Central memory CD8-positive, alpha-beta T cell (primary cell): ENCODE measurements around the gene RUNX3.
A peak's percentile ranks its signal among the peaks of the same experiment; 100 is the strongest.
"Not testable (repeated sequence)": the region's sequence is repeated elsewhere in the genome, so short reads cannot be mapped to it uniquely, and the experiment has no call there.

Experiments
- ATAC-seq: fragments of 150-1000 bp; cut with Tn5 transposase; replicated peaks from 2 replicates; pipeline ENCODE4 v1.10.0; 2022; ENCODE audit warnings: mild to moderate bottlenecking, moderate FRiP score, moderate number of reproducible peaks; ENCODE audit not compliant: poor library complexity, severe bottlenecking; ENCODE audit errors: extremely low read depth
- DNase-seq, 2 donors: peaks; one replicate each; pipeline ENCODE4 v3.0.0; 2021; ENCODE audit warnings: low spot score in 2 of 2
- H3K27ac Mint-ChIP-seq: one replicate; pipeline ENCODE4 v1.8.0; 2022; ENCODE audit warnings: low read depth, mild to moderate bottlenecking, moderate library complexity, mixed read lengths
- H3K27me3 Mint-ChIP-seq: one replicate; pipeline ENCODE4 v1.8.0; 2022; ENCODE audit warnings: mixed read lengths
- H3K36me3 Mint-ChIP-seq: one replicate; pipeline ENCODE4 v1.8.0; 2022; ENCODE audit warnings: mild to moderate bottlenecking, moderate library complexity, mixed read lengths; ENCODE audit not compliant: insufficient read depth
- H3K4me1 Mint-ChIP-seq: one replicate; pipeline ENCODE4 v1.8.0; 2022; ENCODE audit warnings: mixed read lengths
- H3K4me3 Mint-ChIP-seq: one replicate; pipeline ENCODE4 v1.8.0; 2022; ENCODE audit warnings: mild to moderate bottlenecking, moderate library complexity, mixed read lengths
- H3K9me3 Mint-ChIP-seq: one replicate; pipeline ENCODE4 v1.8.0; 2022; ENCODE audit warnings: mixed read lengths

RUNX3 gene

GRCh38 chr1:24930260-24931145, at the start of gene RUNX3:
Gene RUNX3, minus strand, starts transcription at chr1:24930276. Its CDS starts 408 bp downstream, at chr1:24929868.
- no peaks in the 10 kb centered on the region for H3K9me3 Mint-ChIP-seq
- H3K4me1 Mint-ChIP-seq = peaks cover 41% of the 10 kb centered on the region
- H3K27ac Mint-ChIP-seq = peak within 1 kb of the TSS; percentile 100
- H3K4me3 Mint-ChIP-seq = peak within 1 kb of the TSS; percentile 96
- H3K27me3 Mint-ChIP-seq = no peaks in the 10 kb centered on the region
- H3K36me3 Mint-ChIP-seq = peaks cover 60% of the 10 kb centered on the region
- peak; percentile 79 for ATAC-seq
- DNase-seq = peak; percentile 85 to 93

GRCh38 chr1:24979232-24979631, 49.2 kb upstream of the RUNX3 start:
- not testable (repeated sequence) for ATAC-seq, DNase-seq, H3K4me3 Mint-ChIP-seq, H3K27ac Mint-ChIP-seq, H3K27me3 Mint-ChIP-seq, H3K36me3 Mint-ChIP-seq
- Mint-ChIP-seq H3K9me3 (peaks cover 25% of the 10 kb centered on the region), H3K4me1 (peaks cover 60% of the 10 kb centered on the region)

- Mint-ChIP-seq H3K27me3 (no peaks in the 10 kb centered on the region), H3K4me3 (no peak overlapping the region), H3K27ac (no peak overlapping the region), H3K9me3 (peaks cover 25% of the 10 kb centered on the region), H3K4me1 (peaks cover 52% of the 10 kb centered on the region), H3K36me3 (peaks cover 1% of the 10 kb centered on the region)
- no peak for ATAC-seq
- no peak for DNase-seq
Measured at GRCh38 chr1:24978383-24979032, 48.4 kb upstream of the RUNX3 start.

DNA sequence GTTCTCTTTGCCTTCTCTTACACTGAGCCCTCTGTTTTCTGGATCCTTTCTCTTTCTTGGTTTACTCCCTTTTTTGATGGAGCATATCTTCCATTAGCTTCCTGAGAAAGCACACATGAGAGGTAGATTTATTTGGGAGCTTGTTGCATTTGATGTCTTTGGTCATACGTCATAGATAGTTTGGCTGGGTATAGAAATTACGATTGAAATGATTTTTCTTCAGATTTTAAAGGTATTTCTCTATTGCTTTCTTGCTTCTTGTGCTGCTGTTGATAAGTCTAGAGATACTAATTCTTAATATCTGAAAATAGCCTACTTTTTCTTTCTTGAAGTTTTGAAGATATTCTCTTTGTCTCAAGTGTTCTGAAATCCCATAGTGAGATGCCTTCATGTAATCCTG, 45.3 kb upstream of the RUNX3 start:
- H3K4me1 Mint-ChIP-seq = peaks cover 53% of the 10 kb centered on the region
- no peaks in the 10 kb centered on the region for H3K36me3 Mint-ChIP-seq
- H3K27me3 Mint-ChIP-seq = no peaks in the 10 kb centered on the region
- DNase-seq = no peak
- peaks cover 25% of the 10 kb centered on the region for H3K9me3 Mint-ChIP-seq
- H3K4me3 Mint-ChIP-seq = no peak overlapping the region
- no peak for ATAC-seq
- no peak overlapping the region for H3K27ac Mint-ChIP-seq

GRCh38 chr1:24973315-24973714, 43.2 kb upstream of the RUNX3 start:
- H3K27ac Mint-ChIP-seq = no peak overlapping the region
- DNase-seq (no peak), ATAC-seq (no peak)
- no peaks in the 10 kb centered on the region for H3K36me3 Mint-ChIP-seq
- H3K9me3 Mint-ChIP-seq = peaks cover 25% of the 10 kb centered on the region
- no peaks in the 10 kb centered on the region for H3K27me3 Mint-ChIP-seq
- H3K4me3 Mint-ChIP-seq = no peak overlapping the region
- H3K4me1 Mint-ChIP-seq = peaks cover 40% of the 10 kb centered on the region

DNA sequence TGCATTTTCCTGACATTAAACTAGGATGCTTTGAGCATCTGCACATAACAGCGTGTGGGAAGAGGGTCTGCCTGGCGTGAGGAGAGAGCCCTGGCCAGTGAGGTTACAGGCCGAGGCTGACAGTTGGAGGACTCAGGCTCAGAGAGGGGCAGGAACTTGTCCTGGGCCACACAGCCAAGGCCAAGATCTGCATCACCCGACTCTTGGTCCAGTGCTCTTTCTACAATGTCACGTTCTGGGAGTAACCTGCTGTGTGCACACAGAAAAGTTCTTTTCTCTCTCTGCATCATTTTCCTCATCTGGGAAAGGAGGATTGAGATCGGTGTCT, 42.8 kb upstream of the RUNX3 start:
- H3K9me3 Mint-ChIP-seq = peaks cover 25% of the 10 kb centered on the region
- DNase-seq = no peak
- no peak overlapping the region for H3K4me3 Mint-ChIP-seq
- no peak for ATAC-seq
- H3K27me3 Mint-ChIP-seq = no peaks in the 10 kb centered on the region
- no peak overlapping the region for H3K27ac Mint-ChIP-seq
- H3K4me1 Mint-ChIP-seq = peaks cover 36% of the 10 kb centered on the region
- H3K36me3 Mint-ChIP-seq = no peaks in the 10 kb centered on the region

DNA sequence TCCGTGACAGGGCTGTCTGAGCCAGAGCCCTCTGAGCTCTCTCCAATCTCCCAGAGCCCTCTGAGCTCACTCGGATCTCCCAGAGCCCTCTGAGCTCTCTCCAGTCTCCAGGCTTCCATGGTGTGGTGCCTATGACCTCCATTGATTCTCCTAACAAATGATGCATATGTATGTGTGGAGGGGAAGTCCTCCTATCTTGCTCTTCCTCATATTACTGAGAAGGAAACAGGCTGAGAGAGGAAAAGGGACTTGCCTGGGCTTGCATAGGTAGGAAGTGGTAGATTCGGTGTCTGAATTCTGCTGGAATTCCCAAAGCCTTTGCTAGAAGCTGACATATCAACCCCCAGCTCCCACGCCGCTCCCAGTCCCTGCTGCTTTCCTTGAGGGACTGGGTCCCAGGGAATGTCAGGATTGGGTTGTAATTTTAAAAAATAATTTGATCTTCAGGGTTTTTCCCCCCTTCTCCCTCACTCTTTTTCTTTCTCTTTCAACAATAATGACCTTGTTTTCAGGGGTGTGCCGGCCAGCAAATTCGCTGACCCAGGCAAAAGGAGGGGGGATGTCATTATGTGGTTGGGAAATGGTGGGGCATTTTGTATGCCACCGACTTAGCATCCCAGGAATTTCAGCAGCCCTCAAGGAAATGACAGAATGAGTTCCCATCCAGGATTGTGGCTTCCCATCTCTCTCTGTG, 42.3 kb upstream of the RUNX3 start:
- no peak for ATAC-seq
- H3K9me3 Mint-ChIP-seq = peaks cover 25% of the 10 kb centered on the region
- H3K4me1 Mint-ChIP-seq = peaks cover 36% of the 10 kb centered on the region
- H3K27ac Mint-ChIP-seq = no peak overlapping the region
- H3K36me3 Mint-ChIP-seq = no peaks in the 10 kb centered on the region
- no peak for DNase-seq
- no peaks in the 10 kb centered on the region for H3K27me3 Mint-ChIP-seq
- no peak overlapping the region for H3K4me3 Mint-ChIP-seq

GRCh38 chr1:24970926-24971875, 41.1 kb upstream of the RUNX3 start:
- H3K9me3 Mint-ChIP-seq = peaks cover 16% of the 10 kb centered on the region
- H3K4me1 Mint-ChIP-seq = peaks cover 38% of the 10 kb centered on the region
- no peaks in the 10 kb centered on the region for H3K36me3 Mint-ChIP-seq
- H3K4me3 Mint-ChIP-seq = peak overlapping the region; percentile 1
- no peak for DNase-seq
- peak overlapping the region; percentile 22 for H3K27ac Mint-ChIP-seq
- no peaks in the 10 kb centered on the region for H3K27me3 Mint-ChIP-seq
- peak; percentile 27 for ATAC-seq

GRCh38 chr1:24970399-24970753, 40.3 kb upstream of the RUNX3 start:
- DNase-seq (no peak), ATAC-seq (no peak)
- Mint-ChIP-seq H3K36me3 (no peaks in the 10 kb centered on the region), H3K4me1 (peaks cover 47% of the 10 kb centered on the region), H3K27me3 (no peaks in the 10 kb centered on the region), H3K4me3 (peak overlapping the region; percentile 1), H3K27ac (peak overlapping the region; percentile 22), H3K9me3 (peaks cover 8% of the 10 kb centered on the region)

DNA sequence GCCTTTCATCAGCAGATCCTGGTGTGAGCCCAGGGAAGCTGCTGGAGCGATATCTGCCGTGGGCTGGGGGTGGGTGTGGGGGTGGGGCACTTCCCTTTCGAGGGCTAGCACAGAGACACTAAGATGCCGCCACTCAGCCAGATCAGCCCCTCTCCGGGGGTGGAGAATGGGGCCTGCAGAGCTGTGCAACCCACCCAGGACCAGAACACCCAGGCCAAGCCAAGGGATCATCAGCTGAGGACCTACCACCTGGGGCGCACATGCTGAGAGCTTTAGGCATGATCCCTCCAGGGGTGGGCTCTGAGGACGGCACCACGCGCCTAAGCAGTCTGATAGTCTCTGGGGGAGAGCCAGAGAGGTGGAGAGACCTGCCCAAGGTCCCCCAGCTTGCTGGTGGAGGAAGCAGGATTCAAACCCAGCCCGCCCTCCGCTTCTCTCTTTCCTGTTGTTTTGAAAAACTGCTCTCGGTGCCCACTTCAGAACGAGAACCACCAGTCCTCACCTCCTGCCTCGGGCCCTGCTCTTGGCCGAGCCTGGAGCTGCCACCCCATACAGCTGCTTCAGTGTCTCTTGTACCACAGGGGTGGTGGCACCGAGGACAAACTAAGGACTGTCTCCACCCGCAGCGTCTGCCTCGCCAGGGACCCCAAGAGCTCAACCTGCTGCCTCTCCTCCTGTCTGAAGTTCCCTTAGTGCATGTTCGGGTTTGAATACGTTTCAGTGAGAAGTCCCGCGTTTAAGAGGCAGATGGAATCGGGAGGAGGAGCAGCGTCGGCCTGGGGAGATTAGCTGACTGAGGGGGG, 39.7 kb upstream of the RUNX3 start:
- Mint-ChIP-seq H3K27me3 (no peaks in the 10 kb centered on the region), H3K36me3 (peaks cover 5% of the 10 kb centered on the region), H3K4me3 (peak overlapping the region; percentile 1), H3K4me1 (peaks cover 53% of the 10 kb centered on the region), H3K27ac (no peak overlapping the region), H3K9me3 (peaks cover 2% of the 10 kb centered on the region)
- ATAC-seq (no peak), DNase-seq (no peak)

DNA sequence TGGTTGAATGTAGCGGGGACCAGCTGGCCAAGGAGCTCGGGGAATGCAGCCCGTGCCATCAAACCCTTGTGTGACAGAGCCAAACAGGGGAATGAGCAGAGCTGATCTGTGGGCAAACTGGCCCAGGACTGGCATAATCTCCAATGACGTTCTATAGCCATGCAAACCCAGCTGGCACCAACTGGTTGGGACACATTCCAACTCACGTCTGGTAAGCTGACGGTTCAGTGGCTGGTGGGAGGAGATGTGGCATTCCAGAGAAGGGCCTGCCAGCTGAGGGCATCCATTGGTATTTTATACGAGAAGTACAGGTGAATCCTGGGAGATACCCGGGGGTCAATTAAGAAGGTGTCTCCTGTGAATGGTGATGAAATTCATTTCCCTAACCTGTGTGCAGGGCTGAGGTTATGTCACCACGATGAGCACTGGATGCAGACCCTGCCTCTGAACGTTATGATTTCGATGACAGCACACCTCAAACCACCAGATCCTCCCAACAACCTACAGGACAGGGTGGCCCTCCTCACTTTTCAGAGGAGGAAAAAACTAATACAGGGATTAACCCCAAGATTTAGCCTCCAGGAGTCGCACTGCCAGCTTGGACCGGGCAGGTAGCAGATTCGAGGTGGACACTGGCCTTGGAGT, 39.0 kb upstream of the RUNX3 start:
- Mint-ChIP-seq H3K4me1 (peaks cover 58% of the 10 kb centered on the region), H3K4me3 (no peak overlapping the region), H3K9me3 (no peaks in the 10 kb centered on the region), H3K27me3 (no peaks in the 10 kb centered on the region), H3K27ac (no peak overlapping the region), H3K36me3 (peaks cover 8% of the 10 kb centered on the region)
- ATAC-seq (no peak), DNase-seq (no peak)
